Karpas-422 (cell line): ENCODE measurements around the gene PTPRO. TPM values are rescaled to one million over a fixed set of nuclear protein-coding genes. Genes with fewer than 3 reads are reported as not detected.

ENCODE experiments used
- DNase-seq: peaks from one replicate; pipeline ENCODE4 v3.0.0-alpha.2; 2015
- H2AFZ ChIP-seq: fragments of 200-600 bp; sonication (generic); 2 replicates; pipeline ENCODE4 v1.6.1; 2014; ENCODE audit warnings: antibody characterized with exemption, low read length, mixed read lengths
- H3K27ac ChIP-seq: fragments of 200-600 bp; sonication (generic); 2 replicates; pipeline ENCODE4 v1.5.1; 2014; ENCODE audit warnings: mild to moderate bottlenecking, low read length, moderate library complexity
- H3K27me3 ChIP-seq: fragments of 200-600 bp; sonication (generic); 2 replicates; pipeline ENCODE4 v1.6.1; 2014; ENCODE audit warnings: low read length, mixed read lengths
- H3K36me3 ChIP-seq: fragments of 200-600 bp; sonication (generic); 2 replicates; pipeline ENCODE4 v1.6.1; 2014; ENCODE audit warnings: low read length, mixed read lengths; ENCODE audit not compliant: insufficient read depth
- H3K4me1 ChIP-seq: fragments of 200-600 bp; sonication (generic); 2 replicates; pipeline ENCODE4 v1.6.1; 2014; ENCODE audit warnings: mild to moderate bottlenecking, low read length, mixed read lengths
- H3K4me2 ChIP-seq: fragments of 200-600 bp; sonication (generic); 2 replicates; pipeline ENCODE4 v1.6.1; 2014; ENCODE audit warnings: low read length, low read depth, mild to moderate bottlenecking; ENCODE audit not compliant: poor library complexity, severe bottlenecking
- H3K4me3 ChIP-seq: fragments of 200-600 bp; sonication (generic); 2 replicates; pipeline ENCODE4 v1.5.1; 2014; ENCODE audit warnings: mild to moderate bottlenecking, antibody characterized with exemption, low read length, mixed read lengths
- H3K79me2 ChIP-seq: fragments of 200-600 bp; sonication (generic); 2 replicates; pipeline ENCODE4 v1.6.1; 2014; ENCODE audit warnings: mild to moderate bottlenecking, low read length, mixed read lengths
- H3K9ac ChIP-seq: fragments of 200-600 bp; sonication (generic); 2 replicates; pipeline ENCODE4 v1.6.0; 2014; ENCODE audit warnings: low read length
- H3K9me2 ChIP-seq: fragments of 200-600 bp; sonication (generic), shearing (Covaris generic); replicated peaks from 2 replicates; pipeline ENCODE4 v1.6.0; 2014; ENCODE audit warnings: mild to moderate bottlenecking, low read length, moderate library complexity; ENCODE audit not compliant: insufficient read depth
- H3K9me3 ChIP-seq: fragments of 300-700, 200-600 bp; sonication (generic); 2 replicates; pipeline ENCODE4 v1.6.1; 2014; ENCODE audit warnings: low read length, mixed read lengths
- H4K20me1 ChIP-seq: fragments of 200-600 bp; sonication (generic); 2 replicates; pipeline ENCODE4 v1.6.1; 2014; ENCODE audit warnings: mild to moderate bottlenecking, antibody characterized with exemption, low read length, low read depth; ENCODE audit not compliant: insufficient read depth
- total RNA-seq: library from RNA; depleted of rRNA; stranded (reverse); fragments of >200 nt; shearing (Covaris generic); gene quantifications from 2 replicates; pipeline ENCODE4 v1.2.3, GENCODE V29; 2014; ENCODE audit warnings: low replicate concordance

The PTPRO gene
- total RNA-seq, 1 experiment from 2014 or later = not detected

GRCh38 chr12:15558915-15559528 lies 236.7 kb downstream of the PTPRO start:
- no peak overlapping the region for H3K4me3 ChIP-seq
- H3K9me2 ChIP-seq = no peaks in the 10 kb centered on the region
- no peak overlapping the region for H3K4me2 ChIP-seq
- no peaks in the 10 kb centered on the region for H3K9me3 ChIP-seq
- no peaks in the 10 kb centered on the region for H3K36me3 ChIP-seq
- H3K9ac ChIP-seq = no peak overlapping the region
- DNase-seq = no peak
- H3K27ac ChIP-seq = no peak overlapping the region
- no peaks in the 10 kb centered on the region for H4K20me1 ChIP-seq
- no peaks in the 10 kb centered on the region for H3K4me1 ChIP-seq
- no peaks in the 10 kb centered on the region for H3K27me3 ChIP-seq
- H2AFZ ChIP-seq = no peak overlapping the region
- no peaks in the 10 kb centered on the region for H3K79me2 ChIP-seq

GRCh38 chr12:15561396-15561795 lies 239.1 kb downstream of the PTPRO start:
- Histone ChIP-seq H3K4me1 (no peaks in the 10 kb centered on the region; the same call in 1 of the 2 replicates), H3K27me3 (no peaks in the 10 kb centered on the region), H4K20me1 (no peaks in the 10 kb centered on the region), H3K79me2 (no peaks in the 10 kb centered on the region), H3K9me3 (no peaks in the 10 kb centered on the region), H3K9me2 (no peaks in the 10 kb centered on the region), H3K36me3 (no peaks in the 10 kb centered on the region), H2AFZ (no peak overlapping the region), H3K4me3 (no peak overlapping the region), H3K27ac (no peak overlapping the region), H3K4me2 (no peak overlapping the region), H3K9ac (no peak overlapping the region)
- no peak for DNase-seq

GRCh38 chr12:15562263-15562662 lies 240.0 kb downstream of the PTPRO start:
- H3K9ac ChIP-seq = no peak overlapping the region
- H3K9me3 ChIP-seq = no peaks in the 10 kb centered on the region
- H3K79me2 ChIP-seq = no peaks in the 10 kb centered on the region
- no peak overlapping the region for H3K27ac ChIP-seq
- no peak overlapping the region for H3K4me3 ChIP-seq
- no peaks in the 10 kb centered on the region; the same call in 1 of the 2 replicates for H3K4me1 ChIP-seq
- H3K4me2 ChIP-seq = no peak overlapping the region
- no peaks in the 10 kb centered on the region for H3K9me2 ChIP-seq
- DNase-seq = no peak
- H2AFZ ChIP-seq = no peak overlapping the region
- no peaks in the 10 kb centered on the region for H3K27me3 ChIP-seq
- H4K20me1 ChIP-seq = no peaks in the 10 kb centered on the region
- no peaks in the 10 kb centered on the region for H3K36me3 ChIP-seq

- no peak for DNase-seq
Measured at GRCh38 chr12:15563663-15564062, 241.4 kb downstream of the PTPRO start.

GRCh38 chr12:15574353-15574752 lies 252.0 kb downstream of the PTPRO start:
- Histone ChIP-seq H3K9ac (no peak overlapping the region), H3K79me2 (no peaks in the 10 kb centered on the region), H3K27ac (no peak overlapping the region), H2AFZ (no peak overlapping the region), H3K4me1 (peaks cover 5% of the 10 kb centered on the region), H3K4me3 (no peak overlapping the region), H3K4me2 (no peak overlapping the region), H3K9me2 (no peaks in the 10 kb centered on the region), H3K9me3 (no peaks in the 10 kb centered on the region), H3K27me3 (no peaks in the 10 kb centered on the region; the same call in 1 of the 2 replicates), H4K20me1 (no peaks in the 10 kb centered on the region), H3K36me3 (no peaks in the 10 kb centered on the region)
- no peak for DNase-seq

More at GRCh38 chr12:15563663-15564062, 241.4 kb downstream of the PTPRO start:
- Histone ChIP-seq H2AFZ (no peak overlapping the region), H3K9ac (no peak overlapping the region), H3K4me3 (no peak overlapping the region), H3K79me2 (no peaks in the 10 kb centered on the region), H3K4me1 (no peaks in the 10 kb centered on the region; the same call in 1 of the 2 replicates), H3K9me3 (no peaks in the 10 kb centered on the region), H3K36me3 (no peaks in the 10 kb centered on the region), H4K20me1 (no peaks in the 10 kb centered on the region), H3K27ac (no peak overlapping the region), H3K9me2 (no peaks in the 10 kb centered on the region), H3K4me2 (no peak overlapping the region), H3K27me3 (no peaks in the 10 kb centered on the region)

- no peak for DNase-seq
- Histone ChIP-seq H3K4me3 (no peak overlapping the region), H3K9me3 (no peaks in the 10 kb centered on the region), H4K20me1 (no peaks in the 10 kb centered on the region), H3K27ac (no peak overlapping the region), H3K79me2 (no peaks in the 10 kb centered on the region), H3K27me3 (no peaks in the 10 kb centered on the region; the same call in 1 of the 2 replicates), H3K36me3 (no peaks in the 10 kb centered on the region), H3K4me1 (peaks cover under 1% of the 10 kb centered on the region), H3K9ac (no peak overlapping the region), H3K9me2 (no peaks in the 10 kb centered on the region), H2AFZ (no peak overlapping the region), H3K4me2 (no peak overlapping the region)
Measured at GRCh38 chr12:15575671-15576541, 253.6 kb downstream of the PTPRO start.

- H3K27me3 ChIP-seq = no peaks in the 10 kb centered on the region; the same call in 1 of the 2 replicates
- no peaks in the 10 kb centered on the region for H3K9me2 ChIP-seq
- DNase-seq = no peak
- no peak overlapping the region for H2AFZ ChIP-seq
- H3K4me2 ChIP-seq = no peak overlapping the region
- H3K27ac ChIP-seq = no peak overlapping the region
- no peak overlapping the region for H3K9ac ChIP-seq
- H3K4me3 ChIP-seq = no peak overlapping the region
- H3K9me3 ChIP-seq = no peaks in the 10 kb centered on the region
- no peaks in the 10 kb centered on the region for H3K79me2 ChIP-seq
- no peaks in the 10 kb centered on the region for H3K4me1 ChIP-seq
- no peaks in the 10 kb centered on the region for H4K20me1 ChIP-seq
- H3K36me3 ChIP-seq = no peaks in the 10 kb centered on the region
Measured at GRCh38 chr12:15580431-15580830, 258.1 kb downstream of the PTPRO start.

- no peaks in the 10 kb centered on the region for H3K79me2 ChIP-seq
- no peaks in the 10 kb centered on the region for H3K4me1 ChIP-seq
- H3K27me3 ChIP-seq = no peaks in the 10 kb centered on the region; the same call in 1 of the 2 replicates
- no peak for DNase-seq
- no peaks in the 10 kb centered on the region for H3K9me3 ChIP-seq
- H3K27ac ChIP-seq = no peak overlapping the region
- no peaks in the 10 kb centered on the region for H3K9me2 ChIP-seq
- H4K20me1 ChIP-seq = no peaks in the 10 kb centered on the region
- no peak overlapping the region for H3K4me3 ChIP-seq
- H3K4me2 ChIP-seq = no peak overlapping the region
- no peaks in the 10 kb centered on the region for H3K36me3 ChIP-seq
- no peak overlapping the region for H3K9ac ChIP-seq
- no peak overlapping the region for H2AFZ ChIP-seq
Measured at GRCh38 chr12:15581006-15581405, 258.7 kb downstream of the PTPRO start.
